OCI-LY1 (cell line): ENCODE measurements around the gene DPP9.

Experiments used
- H2AFZ ChIP-seq: fragments of 200-600 bp; sonication (generic), shearing (Covaris generic); 2 replicates; pipeline ENCODE4 v1.6.0; 2014; ENCODE audit warnings: antibody characterized with exemption, mild to moderate bottlenecking, low read length
- H3F3A ChIP-seq: fragments of 200-600 bp; sonication (generic), shearing (Covaris generic); 2 replicates; pipeline ENCODE4 v1.6.0; 2014; ENCODE audit warnings: mild to moderate bottlenecking, antibody characterized with exemption, low read length, moderate library complexity; ENCODE audit not compliant: insufficient read depth
- H3K27ac ChIP-seq: fragments of 200-600 bp; sonication (generic); 2 replicates; pipeline ENCODE4 v1.5.1; 2014; ENCODE audit warnings: low read length, mixed run types, mild to moderate bottlenecking, low read depth; ENCODE audit not compliant: poor library complexity, severe bottlenecking
- H3K27me3 ChIP-seq: fragments of 200-600 bp; sonication (generic); 2 replicates; pipeline ENCODE4 v1.6.0; 2014; ENCODE audit warnings: antibody characterized with exemption, mild to moderate bottlenecking, low read length, moderate library complexity; ENCODE audit not compliant: insufficient read depth
- H3K36me3 ChIP-seq: fragments of 200-600 bp; sonication (generic); 2 replicates; pipeline ENCODE4 v1.6.1; 2014; ENCODE audit warnings: mild to moderate bottlenecking, antibody characterized with exemption, low read length, moderate library complexity, mixed read lengths; ENCODE audit not compliant: insufficient read depth
- H3K4me1 ChIP-seq: fragments of 200-600 bp; sonication (generic); 2 replicates; pipeline ENCODE4 v1.5.1; 2014; ENCODE audit warnings: mild to moderate bottlenecking, low read length, moderate library complexity; ENCODE audit not compliant: insufficient read depth, severe bottlenecking
- H3K4me2 ChIP-seq: fragments of 200-600 bp; sonication (generic), shearing (Covaris generic); 2 replicates; pipeline ENCODE4 v1.6.1; 2014; ENCODE audit warnings: low read length
- H3K4me3 ChIP-seq: fragments of 200-600 bp; sonication (generic); 2 replicates; pipeline ENCODE4 v1.5.1; 2014; ENCODE audit warnings: low read length, low read depth, mild to moderate bottlenecking, mixed read lengths; ENCODE audit not compliant: poor library complexity, severe bottlenecking
- H3K79me2 ChIP-seq: fragments of 200-600 bp; shearing (Covaris generic); 2 replicates; pipeline ENCODE4 v1.6.1; 2016; ENCODE audit warnings: mixed run types, low read length, mixed read lengths; ENCODE audit not compliant: insufficient read depth
- H3K9ac ChIP-seq: fragments of 200-600 bp; sonication (generic), shearing (Covaris generic); 2 replicates; pipeline ENCODE4 v1.6.1; 2014; ENCODE audit warnings: mild to moderate bottlenecking, low read length, mixed read lengths
- H3K9me2 ChIP-seq: fragments of 200-600 bp; sonication (generic), shearing (Covaris generic); 2 replicates; pipeline ENCODE4 v1.6.1; 2014; ENCODE audit warnings: low read depth, mild to moderate bottlenecking, low read length, mixed read lengths
- H3K9me3 ChIP-seq: fragments of 200-600 bp; shearing (Covaris generic); 2 replicates; pipeline ENCODE4 v1.6.1; 2014; ENCODE audit warnings: low read length, mixed read lengths
- H4K20me1 ChIP-seq: fragments of 200-600 bp; sonication (generic), shearing (Covaris generic); 2 replicates; pipeline ENCODE4 v1.6.0; 2016; ENCODE audit warnings: mild to moderate bottlenecking, low read length; ENCODE audit not compliant: insufficient read depth
- EZH2 ChIP-seq: fragments of 200-600 bp; sonication (generic), shearing (Covaris generic); IDR thresholded peaks from 2 replicates; pipeline ENCODE4 v1.8.0; 2017; ENCODE audit warnings: borderline replicate concordance, mixed run types, mild to moderate bottlenecking, antibody characterized with exemption, low read length, moderate library complexity, mixed read lengths
- TF ChIP-seq, protein P1 (sequence below): fragments of 200-600 bp; sonication (generic), shearing (Covaris generic); IDR thresholded peaks from 2 replicates; pipeline ENCODE4 v1.5.1; 2017; ENCODE audit warnings: mild to moderate bottlenecking, antibody characterized with exemption, low read length, moderate library complexity, mixed read lengths

DPP9 gene

DNA sequence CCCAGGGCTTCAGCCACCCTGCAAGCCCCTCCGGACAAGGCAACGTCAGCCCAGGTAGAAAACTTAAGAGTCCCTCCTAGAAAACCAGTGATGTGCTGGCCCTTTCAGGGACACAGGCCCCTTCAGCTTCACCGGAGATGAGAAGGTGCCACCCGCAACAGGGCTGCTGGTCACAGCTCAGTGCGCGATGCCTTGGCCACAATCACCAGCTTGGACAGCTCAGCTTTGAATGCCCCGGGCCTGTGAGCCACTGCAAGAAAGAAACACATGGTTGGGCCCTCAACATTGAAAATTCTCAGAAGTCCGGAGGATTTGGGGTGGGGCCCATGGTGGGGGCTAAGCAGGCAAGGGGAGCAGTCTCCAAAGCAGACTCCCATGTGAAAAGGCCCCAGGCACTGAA, 65.8 kb downstream of the DPP9 start:
- Histone ChIP-seq H3K36me3 (peaks cover 36% of the 10 kb centered on the region), H3K4me2 (no peak overlapping the region)

DNA sequence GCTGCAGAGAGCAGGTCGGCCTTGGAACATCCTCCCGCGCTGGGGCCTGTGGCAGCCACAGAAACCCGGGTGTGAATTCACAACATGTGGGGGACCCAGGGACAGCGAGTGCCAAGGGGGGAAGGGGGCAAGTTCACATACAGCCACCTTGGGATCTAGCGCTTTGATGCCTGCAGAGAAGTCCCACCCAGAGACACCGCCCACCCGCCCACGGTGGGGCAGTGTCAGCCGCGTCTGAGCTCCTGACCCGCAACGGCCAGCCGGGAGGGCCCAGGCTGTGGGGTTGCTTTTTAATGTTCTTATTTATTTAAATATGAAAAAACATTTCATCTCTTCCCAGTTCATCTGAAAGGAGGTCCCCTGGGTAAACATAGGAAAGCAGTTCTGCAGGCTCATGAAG, 66.4 kb downstream of the DPP9 start:
- peaks cover 37% of the 10 kb centered on the region for H3K36me3 ChIP-seq
- no peaks in the 10 kb centered on the region for H3F3A ChIP-seq
- no peaks in the 10 kb centered on the region for H3K9me3 ChIP-seq
- H3K4me1 ChIP-seq, result peaks cover 15% of the 10 kb centered on the region
- no peak overlapping the region for H3K9ac ChIP-seq
- no peak overlapping the region for H3K27ac ChIP-seq
- H2AFZ ChIP-seq, result no peak overlapping the region
- no peak overlapping the region for H3K4me3 ChIP-seq
- no peak for TF ChIP-seq EZH2
- TF ChIP-seq, protein P1, sequence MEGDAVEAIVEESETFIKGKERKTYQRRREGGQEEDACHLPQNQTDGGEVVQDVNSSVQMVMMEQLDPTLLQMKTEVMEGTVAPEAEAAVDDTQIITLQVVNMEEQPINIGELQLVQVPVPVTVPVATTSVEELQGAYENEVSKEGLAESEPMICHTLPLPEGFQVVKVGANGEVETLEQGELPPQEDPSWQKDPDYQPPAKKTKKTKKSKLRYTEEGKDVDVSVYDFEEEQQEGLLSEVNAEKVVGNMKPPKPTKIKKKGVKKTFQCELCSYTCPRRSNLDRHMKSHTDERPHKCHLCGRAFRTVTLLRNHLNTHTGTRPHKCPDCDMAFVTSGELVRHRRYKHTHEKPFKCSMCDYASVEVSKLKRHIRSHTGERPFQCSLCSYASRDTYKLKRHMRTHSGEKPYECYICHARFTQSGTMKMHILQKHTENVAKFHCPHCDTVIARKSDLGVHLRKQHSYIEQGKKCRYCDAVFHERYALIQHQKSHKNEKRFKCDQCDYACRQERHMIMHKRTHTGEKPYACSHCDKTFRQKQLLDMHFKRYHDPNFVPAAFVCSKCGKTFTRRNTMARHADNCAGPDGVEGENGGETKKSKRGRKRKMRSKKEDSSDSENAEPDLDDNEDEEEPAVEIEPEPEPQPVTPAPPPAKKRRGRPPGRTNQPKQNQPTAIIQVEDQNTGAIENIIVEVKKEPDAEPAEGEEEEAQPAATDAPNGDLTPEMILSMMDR, result no peak
- no peaks in the 10 kb centered on the region for H3K9me2 ChIP-seq
- no peak overlapping the region for H3K4me2 ChIP-seq
- no peaks in the 10 kb centered on the region for H4K20me1 ChIP-seq
- no peaks in the 10 kb centered on the region for H3K79me2 ChIP-seq
- H3K27me3 ChIP-seq, result no peaks in the 10 kb centered on the region

More for the DNA sequence above, 65.8 kb downstream of the DPP9 start:
- Histone ChIP-seq H4K20me1 (no peaks in the 10 kb centered on the region), H3K9me2 (no peaks in the 10 kb centered on the region), H3K9ac (no peak overlapping the region), H3K27ac (no peak overlapping the region), H2AFZ (no peak overlapping the region), H3K4me1 (peaks cover 15% of the 10 kb centered on the region), H3K4me3 (no peak overlapping the region), H3K27me3 (no peaks in the 10 kb centered on the region), H3K9me3 (no peaks in the 10 kb centered on the region), H3F3A (no peaks in the 10 kb centered on the region), H3K79me2 (no peaks in the 10 kb centered on the region)
- TF ChIP-seq, protein P1, result no peak

DNA sequence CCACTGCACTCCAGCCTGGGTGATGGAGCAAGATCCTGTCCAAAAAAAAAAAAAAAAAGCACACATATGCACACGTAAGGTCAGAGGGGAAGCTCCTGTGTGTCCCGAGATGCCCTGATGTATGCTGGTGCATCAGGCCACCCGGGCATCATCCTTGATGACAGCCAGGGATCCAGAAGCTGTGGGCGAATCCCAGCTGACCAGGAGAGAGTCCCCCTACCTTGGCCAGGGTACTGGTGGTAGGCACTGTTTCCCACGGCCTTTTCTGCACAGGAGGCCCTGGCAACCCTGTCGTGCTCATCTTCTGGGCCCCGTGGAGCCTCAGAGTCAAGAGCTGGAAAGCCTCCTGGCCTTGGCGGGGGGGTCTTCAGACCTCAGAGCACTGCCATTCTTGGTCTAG, 67.5 kb downstream of the DPP9 start:
- no peaks in the 10 kb centered on the region for H3K27me3 ChIP-seq
- no peak overlapping the region for H3K4me2 ChIP-seq
- no peaks in the 10 kb centered on the region for H3F3A ChIP-seq
- no peaks in the 10 kb centered on the region for H3K79me2 ChIP-seq
- H3K36me3 ChIP-seq, result peaks cover 31% of the 10 kb centered on the region
- no peak overlapping the region for H3K9ac ChIP-seq
- H3K9me3 ChIP-seq, result no peaks in the 10 kb centered on the region
- TF ChIP-seq, protein P1, result no peak
- no peak for TF ChIP-seq EZH2
- H3K4me1 ChIP-seq, result peaks cover 15% of the 10 kb centered on the region
- no peaks in the 10 kb centered on the region for H3K9me2 ChIP-seq
- H3K4me3 ChIP-seq, result no peak overlapping the region
- no peak overlapping the region for H3K27ac ChIP-seq
- no peak overlapping the region for H2AFZ ChIP-seq
- no peaks in the 10 kb centered on the region for H4K20me1 ChIP-seq
